GM21737 (cell line): ENCODE results near the gene CCNE1.
"Not testable (repeated sequence)": the region's sequence is repeated elsewhere in the genome, so short reads cannot be mapped to it uniquely, and the experiment has no call there.

Experiments used
- ATAC-seq: cut with Tn5 transposase; IDR thresholded peaks from one replicate; pipeline ENCODE4 v1.9.1; 2021; ENCODE audit warnings: mild to moderate bottlenecking, moderate library complexity; ENCODE audit not compliant: unreplicated experiment

CCNE1 gene

GRCh38 chr19:29785955-29786589 is 25.7 kb upstream of the CCNE1 start:
- no peak for ATAC-seq

- no peak for ATAC-seq
Observed at GRCh38 chr19:29787281-29787680, 24.5 kb upstream of the CCNE1 start.

- no peak for ATAC-seq
Observed at GRCh38 chr19:29789007-29789406, 22.8 kb upstream of the CCNE1 start.

- no peak for ATAC-seq
Observed at GRCh38 chr19:29793116-29793727, 18.6 kb upstream of the CCNE1 start.

- not testable (repeated sequence) for ATAC-seq
Observed at GRCh38 chr19:29794490-29794889, 17.3 kb upstream of the CCNE1 start.

GRCh38 chr19:29795461-29796172 is 16.2 kb upstream of the CCNE1 start:
- ATAC-seq, result no peak

GRCh38 chr19:29796173-29796573 is 15.6 kb upstream of the CCNE1 start:
- ATAC-seq, result no peak

- no peak for ATAC-seq
Observed at GRCh38 chr19:29798774-29799497, 12.9 kb upstream of the CCNE1 start.

- ATAC-seq, result no peak
Observed at GRCh38 chr19:29800100-29800825, 11.5 kb upstream of the CCNE1 start.

- ATAC-seq, result not testable (repeated sequence)
Observed at GRCh38 chr19:29803951-29804350, 7.8 kb upstream of the CCNE1 start.

GRCh38 chr19:29804493-29804892 is 7.3 kb upstream of the CCNE1 start:
- peak; percentile 74 for ATAC-seq

GRCh38 chr19:29805031-29805965 is 6.5 kb upstream of the CCNE1 start:
- no peak for ATAC-seq

- no peak for ATAC-seq
Observed at GRCh38 chr19:29806098-29806866, 5.5 kb upstream of the CCNE1 start.

- ATAC-seq, result no peak
Observed at GRCh38 chr19:29807178-29807577, 4.6 kb upstream of the CCNE1 start.

- no peak for ATAC-seq
Observed at GRCh38 chr19:29807870-29808405, 3.9 kb upstream of the CCNE1 start.

- ATAC-seq, result no peak
Observed at GRCh38 chr19:29809795-29810503, 1.8 kb upstream of the CCNE1 start.

GRCh38 chr19:29810504-29810871 is 1.3 kb upstream of the CCNE1 start:
- no peak for ATAC-seq
